ENCODE results near the gene DNMBP.

The DNMBP gene

DNA sequence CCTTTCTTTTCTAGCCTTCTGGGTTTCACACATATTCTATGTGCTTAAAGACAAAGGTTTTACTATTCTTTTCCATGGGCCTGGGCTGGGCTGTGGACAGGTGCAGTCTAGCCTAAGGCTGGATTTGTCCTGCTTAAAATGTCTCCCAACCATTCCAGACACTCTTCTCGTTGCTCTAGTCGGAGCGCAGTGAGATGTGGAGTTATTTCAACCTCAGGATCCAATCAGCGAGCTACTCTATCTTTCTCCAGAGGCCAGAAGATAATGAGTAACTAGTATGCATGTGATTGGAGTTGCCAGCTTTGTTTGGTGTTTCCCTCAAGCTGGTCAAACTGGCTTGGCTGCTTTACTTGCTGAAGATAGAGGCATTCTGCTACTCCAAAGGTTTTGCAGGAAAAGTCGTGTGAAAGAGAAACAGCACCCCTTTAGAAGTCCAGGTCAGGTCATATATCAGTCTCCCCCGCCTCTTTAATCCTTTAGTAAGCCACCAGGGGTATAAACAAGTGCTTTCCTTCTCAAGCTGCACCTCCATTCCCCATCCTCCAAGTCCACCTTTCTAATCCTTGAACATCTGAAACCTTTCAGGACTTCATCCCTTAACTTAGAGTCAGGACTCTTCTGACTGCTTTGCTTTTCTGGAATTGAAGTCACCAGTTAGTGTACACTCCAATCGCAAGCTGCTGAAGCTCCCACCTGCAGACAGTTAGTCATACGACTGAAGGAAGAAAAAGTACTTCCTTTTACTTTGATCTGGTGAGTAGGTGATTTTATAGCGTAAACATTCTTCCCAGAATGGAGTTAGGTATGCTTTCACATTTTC, 78.8 kb downstream of the DNMBP start:
- DNase-seq, result no peak
- TF ChIP-seq GATA1 (IDR thresholded peaks at IDR 0.05; ENCODE audit: low read depth, low read length) (no peak), POLR2A (IDR thresholded peaks at IDR 0.05; ENCODE audit: low read length) (no peak)

DNA sequence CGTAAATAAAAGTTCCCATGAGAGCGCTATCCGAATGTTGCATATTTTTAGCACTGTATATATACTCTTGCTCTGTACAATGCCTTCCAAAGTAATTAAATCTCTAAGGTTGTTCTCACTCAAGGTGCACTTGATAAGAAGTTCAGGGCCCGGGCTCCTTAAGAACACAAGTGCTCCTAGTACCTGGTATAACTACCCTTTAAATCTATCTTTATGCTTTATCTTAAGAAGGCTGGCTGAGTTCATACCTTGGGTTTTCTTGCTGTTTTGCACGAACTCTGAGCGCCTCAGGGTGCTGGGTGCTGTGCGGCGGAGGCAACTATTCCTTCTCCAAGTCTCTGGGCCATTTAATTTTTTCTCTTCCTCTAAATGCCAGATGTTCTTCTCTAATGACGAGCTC, 80.4 kb downstream of the DNMBP start:
- DNase-seq, result no peak
- no peak for TF ChIP-seq POLR2A (IDR thresholded peaks at IDR 0.05; ENCODE audit: low read length)
- TF ChIP-seq GATA1 (IDR thresholded peaks at IDR 0.05; ENCODE audit: low read depth, low read length), result no peak

DNA sequence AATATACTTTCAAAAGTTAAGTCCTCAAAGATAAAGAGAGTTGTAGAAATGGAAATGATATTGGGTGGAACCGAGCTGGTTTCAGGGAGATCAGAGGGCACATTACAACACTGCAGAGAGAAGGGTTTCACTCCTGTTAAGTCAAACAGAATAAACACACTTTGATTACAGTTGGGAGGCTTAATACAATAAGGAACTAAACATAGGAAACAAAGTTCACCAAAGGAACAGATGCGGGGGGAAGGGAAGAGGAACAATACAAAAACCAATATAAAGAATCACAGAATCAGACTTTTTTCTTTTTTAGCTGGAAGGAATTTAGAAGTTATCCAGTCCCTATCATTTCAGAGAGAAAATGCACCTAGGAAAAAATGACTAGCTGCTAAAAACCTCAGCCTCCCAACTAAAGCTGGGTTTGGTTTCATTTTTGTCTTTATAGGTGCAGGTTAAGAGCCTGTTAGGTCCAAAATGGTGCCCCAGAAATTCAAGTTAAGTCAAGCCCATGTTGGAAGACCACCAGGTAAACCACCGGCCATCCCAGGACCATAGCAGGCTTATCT, 81.9 kb downstream of the DNMBP start:
- DNase-seq, result no peak
- TF ChIP-seq POLR2A (IDR thresholded peaks at IDR 0.05; ENCODE audit: low read length), result no peak

DNA sequence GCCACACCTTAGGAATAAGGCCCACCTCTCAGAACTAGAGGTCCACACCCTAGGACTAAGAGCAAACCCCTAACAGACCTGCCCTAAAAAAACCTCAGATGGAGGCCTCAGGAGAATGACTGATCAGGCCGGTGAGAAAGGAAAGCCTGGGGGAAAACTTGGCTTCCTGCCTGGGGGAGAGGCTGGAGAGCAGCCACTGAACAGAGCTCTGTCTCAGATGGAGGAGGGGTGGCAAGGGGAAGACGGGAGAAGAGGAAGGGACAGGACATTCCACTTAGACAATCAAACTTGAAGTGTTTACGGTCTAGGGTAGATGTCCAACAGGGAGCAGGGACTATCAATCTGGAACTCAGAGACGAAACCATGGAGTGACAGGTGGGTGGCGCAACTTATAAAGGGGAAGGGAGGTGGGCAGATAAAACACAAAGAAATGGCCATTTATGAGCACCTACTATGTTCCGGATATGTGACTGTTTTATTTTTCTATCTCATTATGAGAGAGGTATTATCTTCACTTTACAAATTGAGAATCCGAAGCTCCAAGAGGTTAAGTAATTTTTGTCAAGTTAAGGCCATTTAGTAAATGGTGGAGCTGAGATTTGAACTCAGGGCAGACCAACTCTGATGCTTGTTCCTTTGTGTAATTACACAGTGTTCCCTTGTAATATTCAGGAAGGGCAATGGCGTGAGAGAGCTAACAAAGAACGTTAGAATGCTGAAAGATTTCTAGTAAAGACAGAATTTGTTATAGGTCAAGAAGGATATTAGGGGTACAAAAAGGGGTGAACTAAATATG, 82.6 kb downstream of the DNMBP start:
- TF ChIP-seq POLR2A (IDR thresholded peaks at IDR 0.05; ENCODE audit: low read length) (no peak), GATA1 (IDR thresholded peaks at IDR 0.05; ENCODE audit: low read depth, low read length) (no peak)
- no peak for DNase-seq

DNA sequence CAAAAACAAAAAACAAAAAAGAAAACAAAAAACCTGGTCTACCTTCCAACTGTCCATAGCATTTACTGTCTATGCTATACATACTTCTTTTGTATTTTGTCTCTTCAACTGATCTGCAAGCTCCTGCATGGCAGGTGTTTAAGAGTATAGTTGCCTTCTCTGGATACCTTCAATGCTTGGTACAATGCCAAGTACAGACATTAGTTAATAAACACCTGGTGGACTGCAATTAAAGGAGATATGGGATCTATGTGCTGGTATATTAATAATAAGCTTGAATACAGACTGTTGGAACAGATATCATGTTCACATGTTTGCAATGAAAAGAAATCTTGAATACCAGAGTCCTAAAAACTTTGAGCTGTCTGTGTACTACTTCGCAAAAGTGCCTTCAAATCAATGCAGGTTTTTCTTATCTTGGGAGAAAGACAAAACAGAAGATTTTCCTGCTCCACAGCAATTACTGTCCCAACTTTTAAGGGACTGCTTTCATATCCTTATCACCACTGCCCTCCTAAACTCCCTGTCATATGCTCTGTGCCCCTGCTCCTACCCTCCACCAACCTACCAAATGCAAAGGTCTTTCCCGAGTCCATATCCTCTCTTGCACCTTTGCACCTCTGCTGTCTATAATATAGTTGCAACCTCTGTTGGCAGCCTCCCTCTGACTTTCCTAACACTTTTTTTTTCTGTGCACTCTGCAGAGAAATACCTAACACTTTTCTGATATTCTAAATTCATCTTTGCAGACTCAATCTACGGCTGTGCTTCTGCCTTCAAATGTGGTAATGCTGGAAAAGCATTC, 85.1 kb downstream of the DNMBP start:
- no peak for TF ChIP-seq POLR2A (IDR thresholded peaks at IDR 0.05; ENCODE audit: low read length)
- TF ChIP-seq GATA1 (IDR thresholded peaks at IDR 0.05; ENCODE audit: low read depth, low read length), result no peak
- DNase-seq, result no peak

DNA sequence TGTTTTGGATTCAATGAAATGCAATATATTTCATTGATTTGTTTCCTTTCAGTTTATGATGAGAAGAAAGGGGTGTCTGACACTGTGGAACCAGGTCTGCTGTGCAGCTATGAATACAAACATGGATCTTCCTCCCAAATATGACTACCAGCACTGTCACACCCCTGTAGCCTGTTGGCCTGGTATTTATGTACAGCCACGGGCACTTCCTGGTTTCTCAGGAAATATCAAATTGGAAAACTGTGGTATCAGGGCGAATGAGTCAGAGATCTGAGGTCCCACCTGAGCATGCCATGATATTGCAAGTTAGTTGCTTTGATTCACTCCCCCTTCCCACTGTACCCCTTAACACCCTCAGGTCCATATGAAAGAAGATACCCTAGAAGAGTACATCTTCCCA, 87.8 kb downstream of the DNMBP start:
- TF ChIP-seq POLR2A (IDR thresholded peaks at IDR 0.05; ENCODE audit: low read length) (no peak), GATA1 (IDR thresholded peaks at IDR 0.05; ENCODE audit: low read depth, low read length) (no peak)
- DNase-seq, result no peak

DNA sequence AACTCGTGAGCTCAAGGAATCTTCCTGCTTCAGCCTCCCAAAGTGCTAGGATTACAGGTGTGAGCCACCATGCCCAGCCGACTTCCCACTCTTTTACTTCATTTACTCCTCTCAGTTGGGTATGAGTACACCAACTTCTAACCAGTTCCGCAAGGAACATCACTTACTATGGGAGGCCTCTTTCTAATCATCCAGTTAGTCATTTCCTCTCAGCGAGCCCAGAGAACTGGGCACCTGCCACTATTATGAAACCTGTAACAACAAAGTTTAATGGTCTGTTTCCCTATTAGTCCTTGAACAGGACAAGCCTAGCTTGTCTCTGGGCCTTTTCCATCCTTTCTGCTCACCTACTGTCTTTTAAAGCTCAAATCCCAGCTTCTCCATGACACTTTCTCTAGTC, 88.8 kb downstream of the DNMBP start:
- no peak for DNase-seq
- no peak for TF ChIP-seq GATA1 (IDR thresholded peaks at IDR 0.05; ENCODE audit: low read depth, low read length)
- no peak for TF ChIP-seq POLR2A (IDR thresholded peaks at IDR 0.05; ENCODE audit: low read length)

DNA sequence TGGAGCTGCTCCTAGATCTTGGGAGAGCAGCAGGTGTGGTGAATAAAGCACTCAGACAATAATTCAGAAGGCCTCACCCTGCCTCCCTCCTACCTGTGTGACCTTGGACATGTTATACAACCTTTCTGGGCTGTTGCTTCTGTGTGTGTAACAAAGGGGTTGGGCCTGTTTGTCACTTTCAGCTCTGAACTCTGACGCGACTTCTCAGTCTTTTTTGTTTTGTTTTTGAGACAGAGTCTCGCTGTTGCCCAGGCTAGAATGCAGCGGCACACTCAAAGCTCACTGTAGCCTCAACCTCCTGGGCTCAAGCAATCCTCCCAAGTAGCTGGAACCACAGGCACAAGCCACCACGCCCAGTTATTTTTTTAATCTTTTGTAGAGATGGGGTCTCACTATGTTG, 89.3 kb downstream of the DNMBP start:
- DNase-seq, result no peak
- TF ChIP-seq GATA1 (IDR thresholded peaks at IDR 0.05; ENCODE audit: low read depth, low read length) (no peak), POLR2A (IDR thresholded peaks at IDR 0.05; ENCODE audit: low read length) (no peak)

DNA sequence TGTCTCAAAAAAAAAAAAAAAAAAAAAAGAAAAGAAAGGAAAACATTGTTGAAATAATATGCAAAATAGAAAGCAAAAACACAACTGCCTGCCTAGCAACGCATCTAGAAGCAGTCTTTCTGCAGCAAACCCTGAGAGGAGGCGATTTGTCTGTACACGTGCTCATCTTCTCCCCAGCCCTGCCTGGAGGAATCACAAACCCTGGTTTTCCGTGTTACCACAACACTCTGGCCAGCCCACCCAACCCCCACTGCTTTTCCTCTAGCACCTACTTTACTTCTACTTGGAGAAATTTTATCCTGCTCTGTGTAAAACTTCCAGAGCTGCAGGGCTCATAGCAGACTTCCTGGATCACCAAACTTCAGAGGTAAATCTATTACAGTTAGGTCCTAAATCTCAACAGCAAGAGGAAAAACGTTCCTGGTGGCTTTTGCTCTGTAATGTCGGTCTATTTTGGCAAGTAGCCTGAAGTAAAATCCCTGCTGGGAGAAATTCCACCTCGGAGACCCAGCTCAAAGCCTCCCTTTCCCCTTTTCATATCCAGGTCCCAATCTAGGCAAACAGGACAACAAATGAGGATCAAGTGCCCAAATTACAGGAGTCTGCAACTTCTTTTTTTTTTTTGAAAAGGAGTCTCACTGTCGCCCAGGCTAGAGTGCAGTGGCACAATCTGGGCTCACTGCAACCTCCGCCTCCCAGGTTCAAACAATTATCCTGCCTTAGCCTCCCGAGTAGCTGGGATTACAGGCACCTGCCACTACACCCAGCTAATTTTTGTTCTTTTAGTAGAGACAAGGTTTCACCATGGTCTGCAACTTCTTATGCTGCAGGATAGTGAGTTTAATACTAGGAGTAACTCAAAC, 91.6 kb downstream of the DNMBP start:
- DNase-seq, result no peak
- no peak for TF ChIP-seq GATA1 (IDR thresholded peaks at IDR 0.05; ENCODE audit: low read depth, low read length)
- TF ChIP-seq POLR2A (IDR thresholded peaks at IDR 0.05; ENCODE audit: low read length), result no peak

DNA sequence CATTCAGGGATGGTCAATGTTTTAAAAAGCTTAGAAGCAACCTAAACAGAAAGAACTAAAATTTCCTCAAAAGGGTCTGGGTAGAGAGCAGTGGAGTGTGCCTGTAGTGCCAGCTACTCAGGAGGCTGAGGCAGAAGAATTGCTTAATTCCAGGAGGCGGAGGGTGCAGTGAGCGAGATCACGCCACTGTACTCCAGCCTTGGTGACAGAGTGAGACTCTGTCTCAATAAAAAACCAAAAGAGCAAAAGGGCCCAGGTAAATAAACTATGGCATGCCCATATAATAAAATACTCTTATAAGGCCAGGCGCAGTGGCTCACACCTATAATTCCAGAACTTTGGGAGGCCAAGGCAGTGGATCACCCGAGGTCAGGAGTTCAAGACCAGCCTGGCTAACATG, 93.0 kb downstream of the DNMBP start:
- no peak for DNase-seq
- TF ChIP-seq GATA1 (IDR thresholded peaks at IDR 0.05; ENCODE audit: low read depth, low read length) (no peak), POLR2A (IDR thresholded peaks at IDR 0.05; ENCODE audit: low read length) (no peak)

DNA sequence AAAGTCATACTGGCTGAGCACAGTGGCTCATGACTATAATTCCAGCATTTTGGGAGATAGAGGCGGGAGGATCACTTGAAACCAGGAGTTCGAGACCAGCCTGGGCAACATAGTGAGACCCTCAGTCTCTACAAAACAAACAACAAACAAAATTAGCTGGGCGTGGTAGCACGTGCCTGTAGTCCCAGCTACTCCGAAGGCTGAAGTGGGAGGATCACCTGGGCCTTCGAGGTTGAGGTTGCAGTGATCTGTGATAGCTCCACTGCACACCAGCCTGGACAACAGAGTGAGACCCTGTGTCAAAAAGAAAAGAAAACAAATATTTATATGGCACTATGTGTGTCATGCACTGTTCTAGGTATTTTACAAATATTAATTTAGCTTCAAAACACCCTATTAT, 94.3 kb downstream of the DNMBP start:
- no peak for TF ChIP-seq POLR2A (IDR thresholded peaks at IDR 0.05; ENCODE audit: low read length)
- no peak for TF ChIP-seq GATA1 (IDR thresholded peaks at IDR 0.05; ENCODE audit: low read depth, low read length)
- no peak for DNase-seq

DNA sequence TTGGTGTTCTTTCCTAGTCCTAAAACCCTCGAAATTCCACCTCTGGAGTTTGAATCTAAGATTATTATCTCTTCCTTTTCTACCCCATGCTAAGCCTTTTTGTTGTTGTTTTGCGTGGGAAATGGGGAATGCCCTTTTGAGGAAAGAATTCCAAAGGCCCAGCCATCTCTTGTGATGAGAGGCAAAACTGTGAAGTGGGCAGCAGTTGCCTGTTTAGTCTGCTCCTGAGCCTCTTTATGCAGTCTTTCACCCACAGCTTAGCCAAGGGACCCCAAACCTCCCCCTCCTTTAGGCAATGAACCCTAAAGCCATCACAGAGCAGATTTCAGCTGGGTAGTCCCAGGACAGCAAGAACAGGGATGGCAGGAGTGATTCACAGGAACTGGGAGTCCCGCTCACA, 95.5 kb downstream of the DNMBP start:
- no peak for DNase-seq
- TF ChIP-seq POLR2A (IDR thresholded peaks at IDR 0.05; ENCODE audit: low read length) (no peak), GATA1 (IDR thresholded peaks at IDR 0.05; ENCODE audit: low read depth, low read length) (no peak)

DNA sequence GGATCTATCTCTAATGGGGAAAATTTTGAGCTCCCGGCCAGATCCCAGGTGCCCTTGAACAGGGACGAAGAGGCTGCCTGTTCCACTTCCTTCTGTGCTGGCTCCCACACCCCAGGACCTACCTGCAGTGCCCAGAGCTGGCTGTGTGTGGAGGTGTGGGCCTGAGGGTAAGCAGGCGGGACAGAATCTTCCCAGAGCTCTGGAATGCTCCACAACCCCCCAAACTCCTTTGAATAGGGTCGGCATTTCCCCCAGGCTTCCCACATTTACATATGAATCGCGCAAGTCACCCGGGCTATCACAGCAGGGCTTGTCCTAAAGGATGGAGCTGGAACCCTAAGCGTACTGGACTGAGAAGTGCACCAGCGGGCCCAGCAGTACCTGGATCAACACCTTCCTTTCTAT, 95.9 kb downstream of the DNMBP start:
- TF ChIP-seq GATA1 (IDR thresholded peaks at IDR 0.05; ENCODE audit: low read depth, low read length) (no peak), POLR2A (IDR thresholded peaks at IDR 0.05; ENCODE audit: low read length) (no peak)
- DNase-seq, result no peak
